NCI-H446 (cell line): ENCODE data around the gene ERGIC1.
"Not testable (repeated sequence)": the region's sequence is repeated elsewhere in the genome, so short reads cannot be mapped to it uniquely, and the experiment has no call there.

Experiments used
- DNase-seq, 2 experiments: peaks; one replicate each; lab custom pipeline; 2025; lab: John Stamatoyannopoulos, UW

ERGIC1 gene

GRCh38 chr5:172833686-172834414 lies at the start of gene ERGIC1:
Gene ERGIC1 (plus strand): TSS chr5:172834251. CDS start chr5:172834414, 163 bp downstream.
- DNase-seq = peak in 1 of 2 experiments; percentile 69

DNA sequence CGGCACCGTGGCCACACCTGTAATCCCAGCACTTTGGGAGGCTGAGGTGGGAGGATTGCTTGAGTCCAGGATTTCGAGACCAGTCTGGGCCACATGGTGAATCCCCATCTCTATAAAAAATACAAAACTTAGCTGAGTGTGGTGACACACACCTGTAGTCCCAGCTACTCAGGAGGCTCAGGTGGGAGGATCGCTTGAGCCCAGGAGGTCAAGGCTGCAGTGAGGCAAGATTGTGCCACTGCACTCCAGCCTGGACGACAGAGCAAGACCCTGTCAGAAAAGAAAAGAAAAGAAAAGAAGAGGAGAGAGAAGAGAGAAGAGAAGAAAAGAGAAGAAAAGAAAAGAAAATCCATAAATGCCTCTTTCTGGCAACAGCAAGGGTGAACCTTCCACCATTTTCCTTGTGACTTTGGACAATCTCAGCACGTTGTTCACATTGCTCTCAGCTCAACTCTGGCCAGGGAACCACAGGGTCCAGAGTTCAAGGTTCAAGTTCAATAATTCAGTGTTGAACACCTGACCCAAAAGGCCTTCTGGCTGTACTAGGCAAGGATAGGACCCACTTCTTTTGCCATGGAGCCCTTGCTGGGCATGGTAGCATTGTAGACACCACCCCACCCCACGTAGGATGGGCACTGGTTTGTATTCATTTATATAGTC lies 48.5 kb upstream of the ERGIC1 start:
- DNase-seq = no peak

DNA sequence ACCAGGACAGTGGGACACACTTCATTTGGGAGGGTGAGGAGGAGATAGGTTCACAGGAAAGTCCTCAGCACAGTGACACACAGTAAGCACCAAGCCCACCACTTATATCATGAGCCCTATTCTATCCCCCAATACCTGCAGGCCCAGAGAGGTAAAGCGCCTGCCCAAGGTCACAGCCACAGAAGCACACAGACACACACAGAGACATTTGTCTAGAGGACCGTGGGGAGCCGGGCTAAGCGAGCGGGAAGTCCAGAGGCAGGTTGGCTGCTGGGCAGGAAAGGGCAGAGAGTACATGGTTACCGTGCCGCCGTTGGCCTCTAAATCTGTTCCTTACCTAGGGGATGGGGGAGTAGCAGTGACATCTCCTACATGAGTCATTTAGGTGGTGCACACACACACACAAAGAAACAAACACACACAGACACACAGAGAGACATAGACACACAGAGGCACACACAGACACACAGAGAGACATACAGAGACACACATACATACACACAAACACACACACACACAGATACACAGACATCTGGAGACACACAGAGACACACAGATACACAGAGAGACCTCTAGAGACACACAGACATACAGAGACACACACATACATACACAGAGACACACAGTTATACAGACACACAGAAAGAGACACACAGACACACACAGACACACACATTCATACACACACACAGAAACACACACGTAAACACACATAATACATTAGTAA lies 47.2 kb upstream of the ERGIC1 start:
- DNase-seq = no peak

GRCh38 chr5:172787538-172787937 lies 46.5 kb upstream of the ERGIC1 start:
- not testable (repeated sequence) for DNase-seq

GRCh38 chr5:172788771-172789686 lies 45.0 kb upstream of the ERGIC1 start:
- no peak for DNase-seq

DNA sequence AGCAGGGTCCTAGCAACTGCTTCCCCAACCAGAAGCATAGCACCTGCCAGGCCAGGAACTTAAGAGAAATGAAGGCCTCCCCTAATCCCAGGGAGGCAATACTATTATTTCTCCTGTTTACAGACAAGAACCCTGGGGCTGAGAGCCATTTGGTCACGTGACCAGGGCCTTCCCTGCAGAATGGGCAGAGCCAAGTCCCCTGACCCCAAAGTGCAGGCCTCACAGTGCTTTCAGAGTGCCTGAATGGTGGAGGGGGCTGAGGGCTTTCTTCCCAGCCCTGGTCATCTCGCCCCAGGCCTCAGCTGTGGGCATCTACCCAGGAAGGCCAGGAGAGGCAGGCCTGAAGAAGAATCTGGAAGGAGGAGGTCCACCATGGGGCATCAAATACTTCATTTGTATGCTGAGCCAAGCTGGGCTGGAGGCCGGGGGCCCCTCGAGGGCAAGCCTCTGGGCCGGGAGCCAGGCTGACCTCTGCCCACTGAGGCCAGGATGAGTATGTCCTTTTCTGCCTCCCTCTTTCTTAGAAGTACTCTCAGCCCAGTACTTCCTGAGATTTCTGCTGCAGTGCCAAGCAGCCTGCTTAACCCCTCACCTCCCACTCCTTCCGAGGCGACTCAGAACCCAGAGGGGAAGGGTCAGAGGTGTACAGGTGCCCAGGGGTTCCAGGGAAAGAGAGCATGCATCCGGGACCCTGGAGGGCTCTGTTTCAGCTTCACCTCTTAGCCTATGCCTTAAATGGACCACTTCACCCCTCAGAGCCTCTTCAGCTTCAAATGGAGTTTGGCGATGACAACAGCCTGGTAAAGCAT lies 44.2 kb upstream of the ERGIC1 start:
- no peak for DNase-seq

GRCh38 chr5:172790496-172790889 lies 43.6 kb upstream of the ERGIC1 start:
- DNase-seq = no peak

- DNase-seq = no peak
Observed at GRCh38 chr5:172791286-172791685, 42.8 kb upstream of the ERGIC1 start.

GRCh38 chr5:172791726-172792445 lies 42.2 kb upstream of the ERGIC1 start:
- no peak for DNase-seq

DNA sequence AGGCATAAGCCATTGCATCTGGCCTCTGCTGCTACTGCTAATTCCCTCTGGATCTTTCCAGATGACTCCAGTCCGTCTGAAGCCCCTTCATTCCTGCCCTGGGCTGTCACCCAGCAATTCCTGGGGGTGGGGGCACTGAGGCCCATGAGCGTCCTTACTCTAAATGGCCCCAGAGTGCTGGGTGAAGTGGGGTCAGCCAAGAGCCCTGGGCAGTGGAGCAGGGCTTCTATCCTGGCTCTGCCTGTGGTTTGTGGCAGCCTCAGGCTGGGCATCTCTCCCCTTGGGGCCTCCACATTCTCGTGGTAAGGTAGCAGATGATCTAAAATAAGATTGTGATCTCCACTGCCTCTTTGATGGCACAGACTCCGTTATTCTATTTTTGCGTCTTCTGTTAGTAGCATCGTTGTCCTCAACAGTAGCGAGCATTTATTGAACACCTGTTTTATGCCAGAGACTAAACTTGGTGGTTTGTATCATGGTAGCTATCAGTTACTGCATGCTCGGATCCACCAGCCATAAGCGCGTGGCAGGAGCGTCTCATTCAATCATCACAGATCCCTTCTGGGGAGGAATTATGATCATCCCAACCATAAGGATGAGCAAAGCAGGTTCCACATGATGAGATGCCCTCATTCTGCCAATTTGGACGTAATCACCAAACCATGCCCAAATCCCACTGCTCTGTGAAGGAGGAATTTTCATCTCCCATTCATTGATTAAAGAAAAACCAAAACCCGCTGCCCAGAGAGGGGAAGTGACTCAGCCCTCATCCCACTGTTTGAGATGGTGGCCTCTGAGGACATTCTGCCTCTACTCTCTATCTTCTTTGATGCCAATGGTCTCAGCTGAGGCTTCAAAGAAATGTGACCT lies 41.1 kb upstream of the ERGIC1 start:
- DNase-seq = no peak

DNA sequence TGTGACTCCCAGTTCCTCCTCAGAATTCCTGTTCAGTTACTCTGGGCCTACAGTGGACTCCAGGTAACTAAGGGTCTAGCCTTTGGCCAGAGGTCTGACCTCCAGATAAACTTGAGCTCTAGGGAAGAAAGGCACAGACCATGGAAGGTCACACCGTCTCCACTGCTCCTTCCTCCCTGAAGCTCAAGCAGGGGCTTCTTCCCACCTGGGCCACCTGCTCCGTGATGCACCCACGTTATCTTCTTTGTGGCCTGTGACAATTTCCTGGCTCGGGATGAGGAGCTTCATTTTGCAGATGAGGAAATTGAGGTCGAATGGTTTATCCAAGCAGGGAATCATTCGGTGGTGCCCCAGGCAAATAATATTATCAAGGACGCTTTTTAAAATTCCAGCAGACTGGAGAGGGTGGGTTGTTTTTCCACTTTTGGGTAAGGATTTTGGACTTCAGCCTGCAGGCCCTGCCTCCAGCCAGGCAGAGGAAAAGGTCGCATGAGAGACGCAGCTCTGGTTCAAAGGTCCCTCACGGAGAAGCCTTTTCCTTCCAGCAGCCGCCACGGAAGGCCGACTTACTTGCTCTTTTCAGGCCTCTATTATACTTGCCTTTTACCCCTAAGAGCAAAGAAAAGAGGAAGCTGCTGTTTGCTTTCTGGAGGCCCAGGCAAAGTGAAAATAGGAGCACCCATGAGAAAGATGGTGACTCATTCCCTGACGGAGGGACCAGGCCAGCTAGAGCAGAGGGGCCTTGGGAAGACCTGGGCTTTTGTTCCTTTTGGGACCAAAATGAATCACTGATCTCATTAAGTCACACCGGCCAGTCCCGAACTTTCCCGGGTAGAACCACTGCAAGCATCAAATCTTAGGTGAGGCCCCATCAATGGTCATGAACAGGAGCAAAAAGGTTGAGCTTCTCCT lies 40.2 kb upstream of the ERGIC1 start:
- no peak for DNase-seq

DNA sequence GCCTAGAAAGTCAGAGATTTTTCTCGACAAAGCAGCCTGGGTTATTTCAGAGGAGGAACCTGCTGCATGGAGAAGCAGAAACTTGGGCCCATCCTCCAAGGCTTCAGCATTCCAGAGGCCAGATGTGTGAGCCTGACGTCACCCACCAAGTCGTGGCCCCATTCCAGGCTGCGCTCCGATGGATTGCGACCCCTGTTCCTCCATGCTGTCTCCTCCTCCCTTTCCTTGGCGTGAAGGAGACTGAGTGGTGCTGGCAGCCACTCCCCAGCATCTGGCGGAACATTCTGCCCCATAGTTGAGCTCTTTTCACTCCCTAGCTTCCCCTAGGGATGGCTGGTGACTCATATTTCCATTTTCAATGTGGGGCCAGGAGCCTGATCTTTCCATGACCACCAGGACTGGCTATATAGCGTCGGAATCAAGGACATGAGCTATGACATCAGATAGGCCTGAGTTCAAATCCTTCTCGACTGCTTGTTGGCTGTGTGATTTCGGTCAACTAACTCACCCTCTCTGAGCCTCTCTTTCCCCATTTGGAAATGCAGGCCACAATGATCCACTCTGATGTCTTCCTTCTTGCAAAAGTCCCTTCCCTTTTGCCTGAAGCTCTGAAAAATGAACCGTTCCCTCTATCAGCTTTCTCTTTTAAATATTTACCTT lies 38.6 kb upstream of the ERGIC1 start:
- DNase-seq = peak; percentile 86 to 91

GRCh38 chr5:172796306-172796705 lies 37.7 kb upstream of the ERGIC1 start:
- DNase-seq = no peak

GRCh38 chr5:172797771-172798191 lies 36.3 kb upstream of the ERGIC1 start:
- DNase-seq = no peak

- DNase-seq = no peak
Observed at GRCh38 chr5:172798422-172799215, 35.4 kb upstream of the ERGIC1 start.

GRCh38 chr5:172799416-172799815 lies 34.6 kb upstream of the ERGIC1 start:
- DNase-seq = no peak

DNA sequence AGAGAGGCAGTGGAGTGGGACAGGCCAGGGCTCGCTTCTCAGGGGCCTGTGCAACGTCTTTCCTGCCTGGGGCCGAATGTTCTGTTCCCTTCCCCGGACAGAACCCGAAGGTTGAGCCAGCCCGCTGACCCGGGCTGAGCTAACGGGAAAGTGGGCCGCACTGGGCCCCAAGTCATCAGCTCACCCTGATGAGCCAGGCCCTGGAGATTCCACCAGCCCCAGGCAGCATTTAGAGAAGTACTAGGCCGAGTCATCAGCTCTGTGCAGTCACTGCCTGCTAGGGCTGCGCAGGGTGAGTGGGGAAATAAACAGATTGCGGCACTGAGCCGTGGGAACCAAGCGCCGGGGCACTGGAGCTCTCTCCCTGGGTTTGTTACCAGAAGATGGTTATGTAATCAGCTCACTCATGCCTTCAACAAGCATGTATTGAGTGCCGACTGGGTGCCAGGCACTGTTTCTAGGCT lies 33.9 kb upstream of the ERGIC1 start:
- DNase-seq = no peak
